Measurements from ENCODE around the gene THSD4.

GRCh38 chr15:71820127-71820526, 704.9 kb downstream of the THSD4 start:
- TF ChIP-seq CTCF (IDR thresholded peaks at IDR 0.05; ENCODE audit: low read depth, low read length): no peak
- TF ChIP-seq EZH2phosphoT487 (IDR thresholded peaks at IDR 0.05; ENCODE audit: low read depth): no peak

Measured in OCI-LY3 (cell line).